NCI-H2107 treated with DMSO at 0.1 percent for 48 hours (cell line): Measurements from ENCODE around the gene TTC39A.

Experiments used
- DNase-seq: peaks from one replicate; lab custom pipeline; 2025; ENCODE audit not compliant: unreplicated experiment; lab: John Stamatoyannopoulos, UW

Gene TTC39A

GRCh38 chr1:51316113-51316845 lies 14.1 kb downstream of the TTC39A start:
- DNase-seq = no peak

GRCh38 chr1:51314974-51315373 lies 15.4 kb downstream of the TTC39A start:
- no peak for DNase-seq

GRCh38 chr1:51313961-51314777 lies 16.2 kb downstream of the TTC39A start:
- DNase-seq = no peak

GRCh38 chr1:51313268-51313852 lies 17.0 kb downstream of the TTC39A start:
- no peak for DNase-seq

GRCh38 chr1:51312718-51313117 lies 17.6 kb downstream of the TTC39A start:
- no peak for DNase-seq

GRCh38 chr1:51311826-51312225 lies 18.5 kb downstream of the TTC39A start:
- DNase-seq = no peak

- no peak for DNase-seq
Measured at GRCh38 chr1:51310871-51311613, 19.3 kb downstream of the TTC39A start.

GRCh38 chr1:51309291-51309690 lies 21.1 kb downstream of the TTC39A start:
- DNase-seq = no peak

GRCh38 chr1:51308636-51309035 lies 21.7 kb downstream of the TTC39A start:
- DNase-seq = no peak

- DNase-seq = no peak
Measured at GRCh38 chr1:51306950-51307349, 23.4 kb downstream of the TTC39A start.

- DNase-seq = no peak
Measured at GRCh38 chr1:51305371-51305823, 25.0 kb downstream of the TTC39A start.

- no peak for DNase-seq
Measured at GRCh38 chr1:51304360-51304759, 26.0 kb downstream of the TTC39A start.

GRCh38 chr1:51303751-51304251 lies 26.6 kb downstream of the TTC39A start:
- DNase-seq = no peak

- no peak for DNase-seq
Measured at GRCh38 chr1:51303315-51303714, 27.0 kb downstream of the TTC39A start.

GRCh38 chr1:51302746-51303145 lies 27.6 kb downstream of the TTC39A start:
- no peak for DNase-seq

- DNase-seq = no peak
Measured at GRCh38 chr1:51302270-51302669, 28.1 kb downstream of the TTC39A start.

GRCh38 chr1:51301844-51302162 lies 28.6 kb downstream of the TTC39A start:
- no peak for DNase-seq

- no peak for DNase-seq
Measured at GRCh38 chr1:51301152-51301843, 29.1 kb downstream of the TTC39A start.

GRCh38 chr1:51299981-51300670 lies 30.2 kb downstream of the TTC39A start:
- no peak for DNase-seq
